Measurements from ENCODE around the gene RSAD2. TPM values are rescaled to one million over a fixed set of nuclear protein-coding genes. Genes with fewer than 3 reads are reported as not detected.

RSAD2 gene
- polyA plus RNA-seq, 1 donor (not counting 4 experiments of a cell fraction or from before 2014, with no cell fraction given), result 1.7 TPM

GRCh38 chr2:6930923-6931647 is 53.5 kb downstream of the RSAD2 start:
- Histone ChIP-seq H3K9me1 (ENCODE audit: control insufficient read depth, extremely low read depth, insufficient read depth, low read length) (no peaks in the 10 kb centered on the region), H2AFZ (ENCODE audit: control insufficient read depth, low read length) (no peak overlapping the region), H3K4me3 (ENCODE audit: control insufficient read depth in 2 of 3, extremely low read depth in 1 of 3, insufficient read depth in 2 of 3, low read depth in 1 of 3, low read length in 3 of 3) (no peak overlapping the region), H3K4me2 (ENCODE audit: control insufficient read depth, extremely low read depth, insufficient read depth, low read depth, low read length) (no peak overlapping the region), H3K9me3 (ENCODE audit: control insufficient read depth, low read depth, low read length) (no peaks in the 10 kb centered on the region), H3K27ac (ENCODE audit: control insufficient read depth, insufficient read depth, low read length) (no peak overlapping the region), H3K27me3 (ENCODE audit: control insufficient read depth, extremely low read depth, insufficient read depth, low read length) (no peaks in the 10 kb centered on the region), H4K20me1 (ENCODE audit: control insufficient read depth, extremely low read depth, insufficient read depth, low read length) (no peaks in the 10 kb centered on the region), H3K9ac (ENCODE audit: control insufficient read depth, extremely low read depth, insufficient read depth, low read length) (no peak overlapping the region), H3K79me2 (ENCODE audit: control insufficient read depth, insufficient read depth, low read length) (no peaks in the 10 kb centered on the region), H3K36me3 (ENCODE audit: control insufficient read depth in 2 of 2, extremely low read depth in 1 of 2, insufficient read depth in 2 of 2, low read length in 2 of 2) (no peaks in the 10 kb centered on the region), H3K4me1 (ENCODE audit: control insufficient read depth, extremely low read depth, insufficient read depth, low read length) (no peaks in the 10 kb centered on the region)
- FAIRE-seq, result no peak
- dilution Hi-C loops (cut with MboI; ENCODE audit: extremely low pct_ligation_motif_present, low sequenced_read_pairs), result no loop called here
- TF ChIP-seq, protein P1, sequence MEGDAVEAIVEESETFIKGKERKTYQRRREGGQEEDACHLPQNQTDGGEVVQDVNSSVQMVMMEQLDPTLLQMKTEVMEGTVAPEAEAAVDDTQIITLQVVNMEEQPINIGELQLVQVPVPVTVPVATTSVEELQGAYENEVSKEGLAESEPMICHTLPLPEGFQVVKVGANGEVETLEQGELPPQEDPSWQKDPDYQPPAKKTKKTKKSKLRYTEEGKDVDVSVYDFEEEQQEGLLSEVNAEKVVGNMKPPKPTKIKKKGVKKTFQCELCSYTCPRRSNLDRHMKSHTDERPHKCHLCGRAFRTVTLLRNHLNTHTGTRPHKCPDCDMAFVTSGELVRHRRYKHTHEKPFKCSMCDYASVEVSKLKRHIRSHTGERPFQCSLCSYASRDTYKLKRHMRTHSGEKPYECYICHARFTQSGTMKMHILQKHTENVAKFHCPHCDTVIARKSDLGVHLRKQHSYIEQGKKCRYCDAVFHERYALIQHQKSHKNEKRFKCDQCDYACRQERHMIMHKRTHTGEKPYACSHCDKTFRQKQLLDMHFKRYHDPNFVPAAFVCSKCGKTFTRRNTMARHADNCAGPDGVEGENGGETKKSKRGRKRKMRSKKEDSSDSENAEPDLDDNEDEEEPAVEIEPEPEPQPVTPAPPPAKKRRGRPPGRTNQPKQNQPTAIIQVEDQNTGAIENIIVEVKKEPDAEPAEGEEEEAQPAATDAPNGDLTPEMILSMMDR (optimal IDR thresholded peaks at IDR 0.05 in 1 of 3, IDR thresholded peaks at IDR 0.05 in 1 of 3, conservative IDR thresholded peaks at IDR 0.05 in 1 of 3; ENCODE audit: extremely low read depth in 1 of 3, insufficient read depth in 2 of 3, low read length in 3 of 3), result no peak
- no peak for TF ChIP-seq EZH2 (IDR thresholded peaks at IDR 0.05; ENCODE audit: low read length)
- no peak for DNase-seq (ENCODE audit: low read depth, low spot score)

DNA sequence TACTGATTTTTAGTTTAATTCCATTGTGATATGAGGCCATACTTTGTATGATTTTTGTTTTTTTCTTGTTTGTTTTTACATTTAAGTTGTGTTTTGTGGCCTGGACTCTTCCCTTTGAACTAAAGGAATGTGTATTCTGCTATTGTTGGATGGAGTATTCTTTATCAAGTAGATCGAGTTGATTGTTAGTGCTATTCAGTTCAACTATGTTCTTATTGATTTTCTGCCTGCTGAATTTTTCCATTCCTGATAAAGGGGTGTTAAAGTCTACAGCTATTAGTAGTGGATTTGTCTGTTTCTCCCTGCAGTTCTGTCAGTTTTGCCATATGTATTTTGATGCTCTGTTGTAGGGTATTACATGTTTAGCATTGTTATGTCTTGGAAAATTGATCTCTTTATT is 54.2 kb downstream of the RSAD2 start:
- H2AFZ ChIP-seq (ENCODE audit: control insufficient read depth, low read length), result no peak overlapping the region
- H3K79me2 ChIP-seq (ENCODE audit: control insufficient read depth, insufficient read depth, low read length), result no peaks in the 10 kb centered on the region
- H3K4me1 ChIP-seq (ENCODE audit: control insufficient read depth, extremely low read depth, insufficient read depth, low read length), result no peaks in the 10 kb centered on the region
- H3K9me1 ChIP-seq (ENCODE audit: control insufficient read depth, extremely low read depth, insufficient read depth, low read length), result no peaks in the 10 kb centered on the region
- H3K27ac ChIP-seq (ENCODE audit: control insufficient read depth, insufficient read depth, low read length), result no peak overlapping the region
- TF ChIP-seq EZH2 (IDR thresholded peaks at IDR 0.05; ENCODE audit: low read length), result no peak
- TF ChIP-seq, protein P1 (optimal IDR thresholded peaks at IDR 0.05 in 1 of 3, IDR thresholded peaks at IDR 0.05 in 1 of 3, conservative IDR thresholded peaks at IDR 0.05 in 1 of 3; ENCODE audit: extremely low read depth in 1 of 3, insufficient read depth in 2 of 3, low read length in 3 of 3), result no peak
- no peak overlapping the region for H3K4me2 ChIP-seq (ENCODE audit: control insufficient read depth, extremely low read depth, insufficient read depth, low read depth, low read length)
- H3K9me3 ChIP-seq (ENCODE audit: control insufficient read depth, low read depth, low read length), result no peaks in the 10 kb centered on the region
- DNase-seq (ENCODE audit: low read depth, low spot score) (no peak), FAIRE-seq (no peak)
- H3K36me3 ChIP-seq (ENCODE audit: control insufficient read depth in 2 of 2, extremely low read depth in 1 of 2, insufficient read depth in 2 of 2, low read length in 2 of 2), result no peaks in the 10 kb centered on the region
- no peaks in the 10 kb centered on the region for H4K20me1 ChIP-seq (ENCODE audit: control insufficient read depth, extremely low read depth, insufficient read depth, low read length)
- dilution Hi-C loops (cut with MboI; ENCODE audit: extremely low pct_ligation_motif_present, low sequenced_read_pairs), result no loop called here
- no peak overlapping the region for H3K9ac ChIP-seq (ENCODE audit: control insufficient read depth, extremely low read depth, insufficient read depth, low read length)
- H3K27me3 ChIP-seq (ENCODE audit: control insufficient read depth, extremely low read depth, insufficient read depth, low read length), result no peaks in the 10 kb centered on the region
- no peak overlapping the region for H3K4me3 ChIP-seq (ENCODE audit: control insufficient read depth in 2 of 3, extremely low read depth in 1 of 3, insufficient read depth in 2 of 3, low read depth in 1 of 3, low read length in 3 of 3)

Measured in keratinocyte (primary cell).